ENCODE results near the gene SAMD4B. TPM values are rescaled to one million over a fixed set of nuclear protein-coding genes. Genes with fewer than 3 reads are reported as not detected.

SAMD4B gene
- total and polyA plus RNA-seq, 2 donors from 2014 or later, result 92.9 to 100 TPM

GRCh38 chr19:39296055-39296645 lies 46.1 kb upstream of the SAMD4B start, which contains the start of gene IFNL1:
IFNL1 (plus strand) TSS chr19:39296407; CDS start chr19:39296422, 15 bp downstream.
- Histone ChIP-seq H3K4me1 (ENCODE audit: control insufficient read depth in 2 of 3, insufficient read depth in 2 of 3, low read depth in 1 of 3, low read length in 3 of 3) (no peaks in the 10 kb centered on the region), H3K9ac (ENCODE audit: low read length in 3 of 3) (no peak within 1 kb of the TSS), H3K27me3 (ENCODE audit: control insufficient read depth, insufficient read depth, low read length) (no peaks in the 10 kb centered on the region), H3K9me3 (ENCODE audit: control insufficient read depth in 2 of 3, insufficient read depth in 1 of 3, low read length in 3 of 3) (no peaks in the 10 kb centered on the region), H3K4me3 (ENCODE audit: low read length in 3 of 3) (no peak within 1 kb of the TSS), H3K27ac (ENCODE audit: low read depth in 2 of 2, low read length in 2 of 2) (no peak within 1 kb of the TSS), H3K36me3 (ENCODE audit: control insufficient read depth in 2 of 3, insufficient read depth in 3 of 3, low read length in 3 of 3) (no peaks in the 10 kb centered on the region)
- intact Hi-C loops (cut with DNase I), result no loop called here
- FAIRE-seq, result no peak
- TF ChIP-seq, protein P1, sequence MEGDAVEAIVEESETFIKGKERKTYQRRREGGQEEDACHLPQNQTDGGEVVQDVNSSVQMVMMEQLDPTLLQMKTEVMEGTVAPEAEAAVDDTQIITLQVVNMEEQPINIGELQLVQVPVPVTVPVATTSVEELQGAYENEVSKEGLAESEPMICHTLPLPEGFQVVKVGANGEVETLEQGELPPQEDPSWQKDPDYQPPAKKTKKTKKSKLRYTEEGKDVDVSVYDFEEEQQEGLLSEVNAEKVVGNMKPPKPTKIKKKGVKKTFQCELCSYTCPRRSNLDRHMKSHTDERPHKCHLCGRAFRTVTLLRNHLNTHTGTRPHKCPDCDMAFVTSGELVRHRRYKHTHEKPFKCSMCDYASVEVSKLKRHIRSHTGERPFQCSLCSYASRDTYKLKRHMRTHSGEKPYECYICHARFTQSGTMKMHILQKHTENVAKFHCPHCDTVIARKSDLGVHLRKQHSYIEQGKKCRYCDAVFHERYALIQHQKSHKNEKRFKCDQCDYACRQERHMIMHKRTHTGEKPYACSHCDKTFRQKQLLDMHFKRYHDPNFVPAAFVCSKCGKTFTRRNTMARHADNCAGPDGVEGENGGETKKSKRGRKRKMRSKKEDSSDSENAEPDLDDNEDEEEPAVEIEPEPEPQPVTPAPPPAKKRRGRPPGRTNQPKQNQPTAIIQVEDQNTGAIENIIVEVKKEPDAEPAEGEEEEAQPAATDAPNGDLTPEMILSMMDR (IDR thresholded peaks at IDR 0.05; ENCODE audit: borderline replicate concordance, extremely low read depth, insufficient read depth), result no peak
- no peak for DNase-seq

DNA sequence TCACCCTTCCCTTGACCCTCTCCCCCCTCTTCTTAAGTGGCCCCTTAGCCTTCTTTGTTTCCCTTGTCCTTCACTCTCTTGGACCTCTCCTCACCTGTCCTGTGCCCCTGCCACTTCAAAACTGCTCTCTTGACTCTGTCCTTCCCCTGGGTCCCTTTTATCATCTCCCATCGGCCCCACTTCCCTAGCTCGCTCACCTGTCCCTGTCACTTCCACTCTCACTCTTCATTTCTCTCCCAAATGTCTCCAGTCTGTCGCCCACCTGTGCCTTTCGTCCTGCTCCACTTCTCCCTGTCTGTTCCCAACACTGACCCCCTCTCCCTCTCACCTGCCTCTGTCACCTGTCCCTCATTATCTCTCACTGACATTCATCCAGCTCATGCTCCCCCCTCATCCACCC lies 45.3 kb upstream of the SAMD4B start:
- Histone ChIP-seq H3K27ac (ENCODE audit: low read depth in 2 of 2, low read length in 2 of 2) (no peak overlapping the region), H3K9ac (ENCODE audit: low read length in 3 of 3) (no peak overlapping the region), H3K4me3 (ENCODE audit: low read length in 3 of 3) (no peak overlapping the region), H3K36me3 (ENCODE audit: control insufficient read depth in 2 of 3, insufficient read depth in 3 of 3, low read length in 3 of 3) (no peaks in the 10 kb centered on the region), H3K27me3 (ENCODE audit: control insufficient read depth, insufficient read depth, low read length) (no peaks in the 10 kb centered on the region), H3K9me3 (ENCODE audit: control insufficient read depth in 2 of 3, insufficient read depth in 1 of 3, low read length in 3 of 3) (no peaks in the 10 kb centered on the region), H3K4me1 (ENCODE audit: control insufficient read depth in 2 of 3, insufficient read depth in 2 of 3, low read depth in 1 of 3, low read length in 3 of 3) (no peaks in the 10 kb centered on the region)
- DNase-seq, result no peak
- FAIRE-seq, result no peak
- TF ChIP-seq, protein P1 (IDR thresholded peaks at IDR 0.05; ENCODE audit: borderline replicate concordance, extremely low read depth, insufficient read depth), result no peak
- intact Hi-C loops (cut with DNase I), result no loop called here

- Histone ChIP-seq H3K4me1 (ENCODE audit: control insufficient read depth in 2 of 3, insufficient read depth in 2 of 3, low read depth in 1 of 3, low read length in 3 of 3) (no peaks in the 10 kb centered on the region), H3K9me3 (ENCODE audit: control insufficient read depth in 2 of 3, insufficient read depth in 1 of 3, low read length in 3 of 3) (no peaks in the 10 kb centered on the region), H3K4me3 (ENCODE audit: low read length in 3 of 3) (no peak overlapping the region), H3K27me3 (ENCODE audit: control insufficient read depth, insufficient read depth, low read length) (no peaks in the 10 kb centered on the region), H3K27ac (ENCODE audit: low read depth in 2 of 2, low read length in 2 of 2) (no peak overlapping the region), H3K36me3 (ENCODE audit: control insufficient read depth in 2 of 3, insufficient read depth in 3 of 3, low read length in 3 of 3) (no peaks in the 10 kb centered on the region), H3K9ac (ENCODE audit: low read length in 3 of 3) (no peak overlapping the region)
- DNase-seq, result no peak
- no peak for FAIRE-seq
- intact Hi-C loops (cut with DNase I), result no loop called here
- TF ChIP-seq, protein P1 (IDR thresholded peaks at IDR 0.05; ENCODE audit: borderline replicate concordance, extremely low read depth, insufficient read depth), result no peak
Measured at GRCh38 chr19:39297931-39298634, 44.1 kb upstream of the SAMD4B start.
